C4-2B (cell line): ENCODE results near the gene CEP290.

ENCODE experiments used
- ZFX ChIP-seq: fragments of 450-650 bp; IDR thresholded peaks from 2 replicates; pipeline ENCODE4 v1.6.1; 2017
- TF ChIP-seq, protein P1 (sequence below): fragments of 450-650 bp; conservative IDR thresholded peaks from 2 replicates; pipeline ENCODE4 v1.5.1; 2017; ENCODE audit warnings: mild to moderate bottlenecking

DNA sequence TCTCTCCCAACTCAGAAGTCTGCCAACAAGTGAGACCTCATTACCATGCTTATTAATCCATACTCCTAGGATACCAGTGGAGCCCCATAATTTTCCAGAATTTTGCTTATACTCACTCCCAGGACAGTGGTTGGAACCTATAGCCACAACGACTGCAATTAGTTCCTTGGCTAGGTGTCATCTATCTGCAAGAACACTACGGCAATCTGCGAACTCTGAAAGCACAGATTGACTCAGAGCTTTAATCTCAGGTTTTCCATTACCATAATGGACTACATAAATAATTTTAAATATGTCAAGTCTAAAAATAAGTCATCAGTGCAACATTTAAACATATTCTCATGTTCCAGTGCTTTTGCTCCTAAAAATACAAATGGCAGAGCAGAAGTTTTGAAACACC lies 33.7 kb upstream of the CEP290 start:
- TF ChIP-seq, protein P1, sequence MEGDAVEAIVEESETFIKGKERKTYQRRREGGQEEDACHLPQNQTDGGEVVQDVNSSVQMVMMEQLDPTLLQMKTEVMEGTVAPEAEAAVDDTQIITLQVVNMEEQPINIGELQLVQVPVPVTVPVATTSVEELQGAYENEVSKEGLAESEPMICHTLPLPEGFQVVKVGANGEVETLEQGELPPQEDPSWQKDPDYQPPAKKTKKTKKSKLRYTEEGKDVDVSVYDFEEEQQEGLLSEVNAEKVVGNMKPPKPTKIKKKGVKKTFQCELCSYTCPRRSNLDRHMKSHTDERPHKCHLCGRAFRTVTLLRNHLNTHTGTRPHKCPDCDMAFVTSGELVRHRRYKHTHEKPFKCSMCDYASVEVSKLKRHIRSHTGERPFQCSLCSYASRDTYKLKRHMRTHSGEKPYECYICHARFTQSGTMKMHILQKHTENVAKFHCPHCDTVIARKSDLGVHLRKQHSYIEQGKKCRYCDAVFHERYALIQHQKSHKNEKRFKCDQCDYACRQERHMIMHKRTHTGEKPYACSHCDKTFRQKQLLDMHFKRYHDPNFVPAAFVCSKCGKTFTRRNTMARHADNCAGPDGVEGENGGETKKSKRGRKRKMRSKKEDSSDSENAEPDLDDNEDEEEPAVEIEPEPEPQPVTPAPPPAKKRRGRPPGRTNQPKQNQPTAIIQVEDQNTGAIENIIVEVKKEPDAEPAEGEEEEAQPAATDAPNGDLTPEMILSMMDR, result no peak
- no peak for TF ChIP-seq ZFX
